Measurements from ENCODE around the gene TUBA3D.
"Not testable (repeated sequence)": the region's sequence is repeated elsewhere in the genome, so short reads cannot be mapped to it uniquely, and the experiment has no call there.

Gene TUBA3D

GRCh38 chr2:131488306-131489205, 12.6 kb downstream of the TUBA3D start:
- peaks cover 5% of the 10 kb centered on the region for H3K36me3 Mint-ChIP-seq (ENCODE audit: low read depth)
- peak overlapping the region; percentile 82 for H3K27ac Mint-ChIP-seq
- H3K4me3 Mint-ChIP-seq: no peak overlapping the region
- DNase-seq: no peak
- peaks cover 4% of the 10 kb centered on the region for H3K27me3 Mint-ChIP-seq (ENCODE audit: low read depth, poor library complexity)
- H3K9me3 Mint-ChIP-seq: no peaks in the 10 kb centered on the region
- no peak for TF ChIP-seq CTCF (IDR thresholded peaks at IDR 0.05)
- peaks cover 37% of the 10 kb centered on the region for H3K4me1 Mint-ChIP-seq

- not testable (repeated sequence) for H3K9me3 Mint-ChIP-seq, DNase-seq
Measured at GRCh38 chr2:131490616-131491468, 14.9 kb downstream of the TUBA3D start.

GRCh38 chr2:131491469-131491836, 15.5 kb downstream of the TUBA3D start:
- DNase-seq: peak; percentile 25
- not testable (repeated sequence) for H3K36me3 Mint-ChIP-seq (ENCODE audit: low read depth); H3K27ac Mint-ChIP-seq

More at GRCh38 chr2:131490616-131491468, 14.9 kb downstream of the TUBA3D start:
- H3K4me1 Mint-ChIP-seq: peaks cover 42% of the 10 kb centered on the region
- not testable (repeated sequence) for H3K27me3 Mint-ChIP-seq (ENCODE audit: low read depth, poor library complexity); H3K36me3 Mint-ChIP-seq (ENCODE audit: low read depth)
- H3K27ac Mint-ChIP-seq: peak overlapping the region; percentile 73
- peak overlapping the region; percentile 82 for H3K4me3 Mint-ChIP-seq

GRCh38 chr2:131492015-131492417, 16.1 kb downstream of the TUBA3D start, which contains the start of gene MZT2A:
Gene MZT2A, minus strand, starts transcription at chr2:131492397. Its CDS starts 21 bp downstream, at chr2:131492376.
- peaks cover 34% of the 10 kb centered on the region for H3K4me1 Mint-ChIP-seq
- H3K27ac Mint-ChIP-seq: peak within 1 kb of the TSS; percentile 99
- H3K9me3 Mint-ChIP-seq; DNase-seq; H3K27me3 Mint-ChIP-seq (ENCODE audit: low read depth, poor library complexity); H3K36me3 Mint-ChIP-seq (ENCODE audit: low read depth): not testable (repeated sequence)
- peak within 1 kb of the TSS; percentile 96 for H3K4me3 Mint-ChIP-seq

More at GRCh38 chr2:131491469-131491836, 15.5 kb downstream of the TUBA3D start:
- H3K27me3 Mint-ChIP-seq (ENCODE audit: low read depth, poor library complexity); H3K9me3 Mint-ChIP-seq: not testable (repeated sequence)
- H3K4me1 Mint-ChIP-seq: peaks cover 36% of the 10 kb centered on the region
- peak overlapping the region; percentile 82 for H3K4me3 Mint-ChIP-seq

GRCh38 chr2:131492418-131493198, 16.7 kb downstream of the TUBA3D start:
- H3K4me1 Mint-ChIP-seq: peaks cover 34% of the 10 kb centered on the region
- peak; percentile 78 for TF ChIP-seq CTCF (IDR thresholded peaks at IDR 0.05)

GRCh38 chr2:131493199-131493968, 17.5 kb downstream of the TUBA3D start:
- Mint-ChIP-seq H3K36me3 (ENCODE audit: low read depth) (peaks cover 5% of the 10 kb centered on the region), H3K4me3 (peak overlapping the region; percentile 96), H3K4me1 (peaks cover 34% of the 10 kb centered on the region), H3K27ac (peak overlapping the region; percentile 99), H3K9me3 (no peaks in the 10 kb centered on the region), H3K27me3 (ENCODE audit: low read depth, poor library complexity) (peaks cover 8% of the 10 kb centered on the region)
- no peak for TF ChIP-seq CTCF (IDR thresholded peaks at IDR 0.05)
- no peak for DNase-seq

More at GRCh38 chr2:131492418-131493198, 16.7 kb downstream of the TUBA3D start:
- DNase-seq: peak; percentile 95
- H3K4me3 Mint-ChIP-seq: peak overlapping the region; percentile 96
- peaks cover 5% of the 10 kb centered on the region for H3K36me3 Mint-ChIP-seq (ENCODE audit: low read depth)
- H3K27ac Mint-ChIP-seq: peak overlapping the region; percentile 90
- H3K9me3 Mint-ChIP-seq: no peaks in the 10 kb centered on the region
- peaks cover 8% of the 10 kb centered on the region for H3K27me3 Mint-ChIP-seq (ENCODE audit: low read depth, poor library complexity)

GRCh38 chr2:131495506-131495905, 19.6 kb downstream of the TUBA3D start:
- DNase-seq; H3K27ac Mint-ChIP-seq; H3K27me3 Mint-ChIP-seq (ENCODE audit: low read depth, poor library complexity); H3K9me3 Mint-ChIP-seq; H3K36me3 Mint-ChIP-seq (ENCODE audit: low read depth): not testable (repeated sequence)
- Mint-ChIP-seq H3K4me3 (peak overlapping the region; percentile 54), H3K4me1 (peaks cover 23% of the 10 kb centered on the region)

- H3K4me1 Mint-ChIP-seq: peaks cover 11% of the 10 kb centered on the region
- not testable (repeated sequence) for H3K4me3 Mint-ChIP-seq
Measured at GRCh38 chr2:131498321-131498973, 22.5 kb downstream of the TUBA3D start.

GRCh38 chr2:131503587-131503986, 27.7 kb downstream of the TUBA3D start:
- not testable (repeated sequence) for DNase-seq; H3K4me1 Mint-ChIP-seq; H3K9me3 Mint-ChIP-seq; H3K27ac Mint-ChIP-seq; H3K27me3 Mint-ChIP-seq (ENCODE audit: low read depth, poor library complexity); H3K4me3 Mint-ChIP-seq
- peaks cover 40% of the 10 kb centered on the region for H3K36me3 Mint-ChIP-seq (ENCODE audit: low read depth)

More at GRCh38 chr2:131498321-131498973, 22.5 kb downstream of the TUBA3D start:
- H3K9me3 Mint-ChIP-seq; H3K27ac Mint-ChIP-seq; H3K27me3 Mint-ChIP-seq (ENCODE audit: low read depth, poor library complexity); DNase-seq: not testable (repeated sequence)
- peaks cover 21% of the 10 kb centered on the region for H3K36me3 Mint-ChIP-seq (ENCODE audit: low read depth)

Measured in nephron progenitor cell (in vitro differentiated cells).